ENCODE results near the gene FCRL5.
"Not testable (repeated sequence)": the region's sequence is repeated elsewhere in the genome, so short reads cannot be mapped to it uniquely, and the experiment has no call there.

FCRL5 gene

GRCh38 chr1:157551694-157552693 is at the start of gene FCRL5:
Gene FCRL5, minus strand, starts transcription at chr1:157552515. Its CDS starts 153 bp downstream, at chr1:157552362.
- DNase-seq (ENCODE audit: low read depth), result no peak

GRCh38 chr1:157600236-157600635 is 47.9 kb upstream of the FCRL5 start:
- no peak for DNase-seq (ENCODE audit: low read depth)

- no peak for DNase-seq (ENCODE audit: low read depth)
Measured at GRCh38 chr1:157597959-157598667, 45.8 kb upstream of the FCRL5 start, which contains the start of gene FCRL4. Gene FCRL4, minus strand, starts transcription at chr1:157598085. Its CDS starts 141 bp downstream, at chr1:157597944.

GRCh38 chr1:157596384-157596783 is 44.1 kb upstream of the FCRL5 start:
- DNase-seq (ENCODE audit: low read depth), result no peak

- no peak for DNase-seq (ENCODE audit: low read depth)
Measured at GRCh38 chr1:157595356-157595755, 43.0 kb upstream of the FCRL5 start.

- DNase-seq (ENCODE audit: low read depth), result no peak
Measured at GRCh38 chr1:157585984-157586383, 33.7 kb upstream of the FCRL5 start.

- DNase-seq (ENCODE audit: low read depth), result no peak
Measured at GRCh38 chr1:157584503-157584902, 32.2 kb upstream of the FCRL5 start.

- DNase-seq (ENCODE audit: low read depth), result no peak
Measured at GRCh38 chr1:157580828-157581210, 28.5 kb upstream of the FCRL5 start.

- no peak for DNase-seq (ENCODE audit: low read depth)
Measured at GRCh38 chr1:157580179-157580827, 28.0 kb upstream of the FCRL5 start.

- DNase-seq (ENCODE audit: low read depth), result no peak
Measured at GRCh38 chr1:157577420-157577819, 25.1 kb upstream of the FCRL5 start.

- no peak for DNase-seq (ENCODE audit: low read depth)
Measured at GRCh38 chr1:157575744-157576143, 23.4 kb upstream of the FCRL5 start.

- no peak for DNase-seq (ENCODE audit: low read depth)
Measured at GRCh38 chr1:157574836-157575235, 22.5 kb upstream of the FCRL5 start.

GRCh38 chr1:157566484-157567300 is 14.4 kb upstream of the FCRL5 start:
- no peak for DNase-seq (ENCODE audit: low read depth)

GRCh38 chr1:157562515-157562914 is 10.2 kb upstream of the FCRL5 start:
- DNase-seq (ENCODE audit: low read depth), result no peak

GRCh38 chr1:157558119-157558518 is 5.8 kb upstream of the FCRL5 start:
- no peak for DNase-seq (ENCODE audit: low read depth)

- not testable (repeated sequence) for DNase-seq (ENCODE audit: low read depth)
Measured at GRCh38 chr1:157548081-157548480, 4.2 kb downstream of the FCRL5 start.

GRCh38 chr1:157542676-157543075 is 9.6 kb downstream of the FCRL5 start:
- DNase-seq (ENCODE audit: low read depth), result no peak

- no peak for DNase-seq (ENCODE audit: low read depth)
Measured at GRCh38 chr1:157540852-157541251, 11.5 kb downstream of the FCRL5 start.

GRCh38 chr1:157540160-157540748 is 12.1 kb downstream of the FCRL5 start:
- DNase-seq (ENCODE audit: low read depth), result no peak

- no peak for DNase-seq (ENCODE audit: low read depth)
Measured at GRCh38 chr1:157539568-157539967, 12.7 kb downstream of the FCRL5 start.

- no peak for DNase-seq (ENCODE audit: low read depth)
Measured at GRCh38 chr1:157532569-157532968, 19.7 kb downstream of the FCRL5 start.
